ENCODE measurements around the gene APBB1IP. TPM values are rescaled to one million over a fixed set of nuclear protein-coding genes. Genes with fewer than 3 reads are reported as not detected.
"Not testable (repeated sequence)": the region's sequence is repeated elsewhere in the genome, so short reads cannot be mapped to it uniquely, and the experiment has no call there.

APBB1IP gene
- total RNA-seq, 1 experiment from 2014 or later, result not detected

DNA sequence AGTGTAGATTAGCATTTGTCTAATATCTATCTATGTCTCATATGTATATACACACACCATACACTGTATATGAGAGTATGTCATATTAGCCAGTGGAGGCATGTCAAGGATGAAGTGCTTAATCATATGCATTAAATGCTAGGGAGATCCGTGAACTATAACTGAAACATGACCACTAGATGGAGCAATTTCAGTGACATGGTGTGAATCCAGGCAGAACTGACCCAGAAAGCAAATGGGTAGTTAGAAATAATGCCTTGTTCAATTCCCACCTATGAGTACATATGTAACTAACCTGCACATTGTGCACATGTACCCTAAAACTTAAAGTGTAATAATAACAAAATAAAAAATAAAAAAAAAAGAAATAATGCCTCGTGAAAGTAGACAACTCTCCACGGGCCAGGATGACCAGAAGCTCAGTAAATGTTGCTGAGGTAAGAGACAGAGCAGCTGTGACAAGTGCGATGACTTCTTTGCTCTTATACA is 168.3 kb downstream of the APBB1IP start:
- peak; percentile 71 for TF ChIP-seq CTCF (conservative IDR thresholded peaks at IDR 0.05)
- no CpG with 5 or more reads among the region's 4 CpGs for WGBS (ENCODE audit: extremely low coverage, insufficient read length, low lambda C conversion rate)
- not testable (repeated sequence) for H3K18ac ChIP-seq (ENCODE audit: insufficient read length, low read depth, low read length)

More for the DNA sequence above, 168.3 kb downstream of the APBB1IP start:
- H2BK120ac ChIP-seq (ENCODE audit: low read depth, low read length, poor library complexity, severe bottlenecking); H2BK15ac ChIP-seq (ENCODE audit: low read depth, low read length); H3K9me3 ChIP-seq (ENCODE audit: control insufficient read depth, low read depth, low read length); H3K27me3 ChIP-seq (ENCODE audit: insufficient read depth, low read length); H3K36me3 Mint-ChIP-seq (ENCODE audit: insufficient read depth in 1 of 3, low read depth in 3 of 3); H3T11ph ChIP-seq (ENCODE audit: low read length); H4K91ac ChIP-seq (ENCODE audit: insufficient read length, low read depth, low read length); H2AK5ac ChIP-seq (ENCODE audit: insufficient read length, low read length); H3K4me1 ChIP-seq (ENCODE audit: insufficient read depth, low read length); H3K23me2 ChIP-seq (ENCODE audit: insufficient read length, low read depth, low read length, poor library complexity, severe bottlenecking); H3K23ac ChIP-seq (ENCODE audit: insufficient read length, low read depth, low read length); H2BK12ac ChIP-seq (ENCODE audit: insufficient read length, low read depth, low read length); H2BK20ac ChIP-seq (ENCODE audit: low read depth, low read length, poor library complexity, severe bottlenecking); H3K27me3 Mint-ChIP-seq (ENCODE audit: low read depth); H3K9me3 Mint-ChIP-seq; H3K27ac ChIP-seq (ENCODE audit: insufficient read length, low read depth, low read length); H3K9ac ChIP-seq (ENCODE audit: extremely low read depth, insufficient read length, low read length); H3K4me2 ChIP-seq (ENCODE audit: insufficient read depth, insufficient read length, low read length); H4K8ac ChIP-seq (replicated peaks; ENCODE audit: insufficient read length, low read depth, low read length); H3K79me1 ChIP-seq (ENCODE audit: insufficient read depth, low read depth, low read length, poor library complexity, severe bottlenecking); H3K56ac ChIP-seq (ENCODE audit: insufficient read length, low read depth, low read length); H3K79me2 ChIP-seq (ENCODE audit: insufficient read depth, low read length); H3K27ac Mint-ChIP-seq; H3K4ac ChIP-seq (ENCODE audit: low read depth, low read length); H3K4me3 Mint-ChIP-seq; H3K14ac ChIP-seq (ENCODE audit: insufficient read depth, low read length); H4K5ac ChIP-seq (ENCODE audit: insufficient read length, low read depth, low read length); H2AFZ ChIP-seq (ENCODE audit: low read length); H3K4me1 Mint-ChIP-seq; DNase-seq; H2BK5ac ChIP-seq (ENCODE audit: insufficient read length, low read length); H4K20me1 ChIP-seq (ENCODE audit: control insufficient read depth, insufficient read depth, insufficient read length): not testable (repeated sequence)

Measured in H9 (cell line).